Sigmoid colon (tissue), 7 donors: Measurements from ENCODE around the gene CGB2. TPM values are rescaled to one million over a fixed set of nuclear protein-coding genes. Genes with fewer than 3 reads are reported as not detected.
A peak's percentile ranks its signal among the peaks of the same experiment; 100 is the strongest.
"Not testable (repeated sequence)": the region's sequence is repeated elsewhere in the genome, so short reads cannot be mapped to it uniquely, and the experiment has no call there.

ENCODE experiments used
- DNase-seq: peaks from one replicate; pipeline ENCODE4 v3.0.0-alpha.2; 2019
- H3K27ac ChIP-seq, 4 donors: fragments of 200-600 bp; sonication (generic); one replicate each; pipeline ENCODE4 v1.5.1; 2016 to 2019; ENCODE audit warnings: mild to moderate bottlenecking in 1 of 4
- H3K27me3 ChIP-seq, 3 donors: fragments of 200-600 bp; sonication (generic); one replicate each; pipeline ENCODE4 v1.5.1; 2019; ENCODE audit warnings: mild to moderate bottlenecking in 1 of 3
- H3K36me3 ChIP-seq, 4 donors: fragments of 200-600 bp; sonication (generic); one replicate each; pipeline ENCODE4 v1.5.1; 2016 to 2019
- H3K4me1 ChIP-seq, 4 donors: fragments of 200-600 bp; sonication (generic); one replicate each; pipeline ENCODE4 v1.5.1; 2017 to 2019
- H3K4me3 ChIP-seq, 4 donors: fragments of 200-600 bp; sonication (generic); one replicate each; pipeline ENCODE4 v1.5.1; 2017 to 2019; ENCODE audit warnings: mild to moderate bottlenecking in 2 of 4, moderate library complexity in 1 of 4
- H3K9me3 ChIP-seq, 4 donors: fragments of 200-600 bp in 3 of 4; sonication (generic) in 3 of 4; one replicate each; pipeline versions ENCODE4 v1.5.1 to v1.6.1; 2013 to 2019
- EP300 ChIP-seq, 4 donors: sonication (generic); formaldehyde crosslinking; IDR thresholded peaks; one replicate each; pipeline ENCODE4 v1.6.1; 2017; ENCODE audit warnings: antibody characterized with exemption in 4 of 4
- POLR2A ChIP-seq, 2 donors: fragments of 450-650 bp; IDR thresholded peaks; one replicate each; pipeline ENCODE4 v1.6.1; 2016; ENCODE audit warnings: antibody characterized with exemption in 2 of 2, mild to moderate bottlenecking in 2 of 2, moderate library complexity in 2 of 2
- POLR2AphosphoS5 ChIP-seq, 4 donors: sonication (generic); formaldehyde crosslinking; IDR thresholded peaks; one replicate each; pipeline ENCODE4 v1.6.1; 2017; ENCODE audit warnings: antibody characterized with exemption in 4 of 4
- WGBS, 2 donors: extraction: QIAGEN DNeasy Blood & Tissue Kit; methylation state at CpG; one replicate each; pipeline ENCODE4 v1.1.7; 2013; 5-methylcytosine and 5-hydroxymethylcytosine counted together
- intact Hi-C: fragments of 100-400 bp; cut with DNase I; formaldehyde crosslinking; loops from one replicate; pipeline ENCODE4 v1.15.1; 2023
- polyA plus RNA-seq, 3 donors: library from polyadenylated mRNA; stranded (reverse); fragments of 200-250 nt; gene quantifications; one replicate each; pipeline ENCODE4 v1.2.3, GENCODE V29; 2013
- total RNA-seq, 4 donors: library from RNA; depleted of rRNA; stranded (reverse); fragments of >200 nt; gene quantifications; one replicate each; pipeline ENCODE4 v1.1.0, GENCODE V29; 2016
- TF ChIP-seq, protein P1 (sequence below), 4 experiments: fragments of 450-650 bp in 3 of 4; fragments of 200-600 bp in 1 of 4; IDR thresholded peaks; one replicate each; pipeline ENCODE4 v1.5.1; 2016 to 2019; ENCODE audit warnings: antibody characterized with exemption in 4 of 4, mild to moderate bottlenecking in 3 of 4, moderate library complexity in 2 of 4
- donor health status: healthy with polysubstance abuse.
- donor health status: Bipolar disorder and iron deficiency.
- donor health status: healthy.

CGB2 gene
- total and polyA plus RNA-seq, 7 donors = 3.0 TPM; not detected in 6

DNA sequence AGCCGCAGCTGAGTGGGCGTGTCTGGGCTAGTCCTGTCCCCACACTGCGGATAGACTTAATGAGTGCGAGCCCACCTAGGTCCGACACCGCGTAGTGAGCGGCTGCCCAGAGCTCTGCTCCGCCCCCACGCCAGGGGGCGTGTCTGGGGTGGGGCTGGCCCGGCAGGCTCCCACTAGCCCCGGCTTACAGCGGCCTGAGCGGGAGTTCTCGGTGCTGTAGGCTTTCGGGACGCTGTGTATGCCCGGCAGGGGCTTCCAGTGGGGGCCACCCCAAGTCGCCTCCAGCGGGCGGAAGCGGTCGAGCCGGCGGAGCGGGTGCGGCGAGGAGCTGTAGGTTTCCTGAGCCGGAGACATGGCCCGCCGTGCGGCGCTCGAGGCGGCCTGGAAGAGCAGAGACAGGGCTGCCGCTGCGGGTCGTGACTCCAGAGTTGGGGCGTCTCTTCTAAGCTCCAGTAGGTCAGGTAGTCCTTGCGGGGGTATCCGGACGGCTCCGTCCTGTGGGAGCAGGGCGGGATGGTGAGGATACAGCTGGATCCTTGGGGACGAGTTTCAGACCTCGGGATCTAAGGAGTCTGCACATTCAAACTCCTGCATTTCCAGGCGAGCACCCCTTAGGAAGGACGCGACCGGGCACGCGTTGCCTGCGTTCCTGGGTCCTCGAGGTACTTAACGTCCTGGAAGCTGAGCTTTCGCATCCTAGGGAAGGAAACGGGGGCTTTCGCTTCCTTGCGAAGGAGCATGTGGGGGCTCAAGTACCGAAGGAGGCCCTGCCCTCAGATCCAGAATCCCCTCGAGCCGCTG is 24.6 kb downstream of the CGB2 start:
- Histone ChIP-seq H3K27me3 (peaks cover 18 to 33% (median 23%) of the 10 kb centered on the region in 3 donors), H3K36me3 (no peaks in the 10 kb centered on the region), H3K4me3 (peak overlapping the region; percentile 29 to 54 (median 48)), H3K4me1 (peaks cover 0 to 25% (median 21%) of the 10 kb centered on the region in 4 donors), H3K9me3 (no peaks in the 10 kb centered on the region), H3K27ac (no peak overlapping the region)
- no peak for TF ChIP-seq POLR2A (IDR thresholded peaks at IDR 0.05)
- TF ChIP-seq, protein P1, sequence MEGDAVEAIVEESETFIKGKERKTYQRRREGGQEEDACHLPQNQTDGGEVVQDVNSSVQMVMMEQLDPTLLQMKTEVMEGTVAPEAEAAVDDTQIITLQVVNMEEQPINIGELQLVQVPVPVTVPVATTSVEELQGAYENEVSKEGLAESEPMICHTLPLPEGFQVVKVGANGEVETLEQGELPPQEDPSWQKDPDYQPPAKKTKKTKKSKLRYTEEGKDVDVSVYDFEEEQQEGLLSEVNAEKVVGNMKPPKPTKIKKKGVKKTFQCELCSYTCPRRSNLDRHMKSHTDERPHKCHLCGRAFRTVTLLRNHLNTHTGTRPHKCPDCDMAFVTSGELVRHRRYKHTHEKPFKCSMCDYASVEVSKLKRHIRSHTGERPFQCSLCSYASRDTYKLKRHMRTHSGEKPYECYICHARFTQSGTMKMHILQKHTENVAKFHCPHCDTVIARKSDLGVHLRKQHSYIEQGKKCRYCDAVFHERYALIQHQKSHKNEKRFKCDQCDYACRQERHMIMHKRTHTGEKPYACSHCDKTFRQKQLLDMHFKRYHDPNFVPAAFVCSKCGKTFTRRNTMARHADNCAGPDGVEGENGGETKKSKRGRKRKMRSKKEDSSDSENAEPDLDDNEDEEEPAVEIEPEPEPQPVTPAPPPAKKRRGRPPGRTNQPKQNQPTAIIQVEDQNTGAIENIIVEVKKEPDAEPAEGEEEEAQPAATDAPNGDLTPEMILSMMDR (IDR thresholded peaks at IDR 0.05) = peak in 2 of 4 experiments; percentile 27 to 29
- intact Hi-C loops = no loop called here
- DNase-seq = no peak
- 1% methylated on average over 63 of the region's 63 CpGs for WGBS, 2 donors

DNA sequence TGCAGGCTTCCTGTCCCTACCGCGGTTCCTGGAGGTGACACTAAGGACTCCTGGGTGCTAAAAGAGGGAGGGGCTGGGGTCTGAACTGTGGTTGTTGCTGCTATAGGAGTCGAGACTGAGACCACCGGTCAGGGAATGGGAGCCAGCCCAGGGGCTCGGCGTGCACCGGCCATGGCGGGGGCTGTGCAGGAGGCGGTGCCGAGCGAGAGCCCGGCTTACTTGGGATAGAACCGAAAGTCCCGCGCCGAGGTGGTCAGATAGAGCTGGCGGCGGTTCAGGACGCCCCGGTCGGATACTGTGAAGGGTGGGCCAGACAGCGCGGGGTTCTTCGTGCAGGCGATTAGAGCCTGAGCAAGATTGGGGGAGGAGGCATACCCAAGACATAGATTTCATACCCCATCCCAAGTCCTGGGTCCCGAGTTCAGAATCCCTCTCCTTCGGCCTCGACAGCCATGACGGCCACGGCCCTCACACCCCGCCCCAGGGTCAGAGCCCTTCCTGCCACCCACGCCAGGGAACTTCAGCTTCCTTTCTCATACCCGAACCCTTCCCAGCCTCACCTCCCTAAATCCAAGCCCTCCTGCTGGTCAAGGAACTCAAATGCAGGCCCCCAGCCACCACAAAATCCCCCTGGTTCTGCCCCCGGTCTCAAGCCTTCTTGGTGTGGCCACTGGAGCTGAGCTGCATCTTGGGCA is 25.4 kb downstream of the CGB2 start:
- DNase-seq, intact Hi-C loops, H3K9me3 ChIP-seq, H3K36me3 ChIP-seq, H3K27ac ChIP-seq: not testable (repeated sequence)
- Histone ChIP-seq H3K4me3 (peak overlapping the region; percentile 29 to 54 (median 48)), H3K4me1 (peaks cover 0 to 25% (median 21%) of the 10 kb centered on the region in 4 donors), H3K27me3 (peaks cover 18 to 40% (median 23%) of the 10 kb centered on the region in 3 donors)
- 3 to 5% methylated on average over 34 of the region's 34 CpGs for WGBS, 2 donors

DNA sequence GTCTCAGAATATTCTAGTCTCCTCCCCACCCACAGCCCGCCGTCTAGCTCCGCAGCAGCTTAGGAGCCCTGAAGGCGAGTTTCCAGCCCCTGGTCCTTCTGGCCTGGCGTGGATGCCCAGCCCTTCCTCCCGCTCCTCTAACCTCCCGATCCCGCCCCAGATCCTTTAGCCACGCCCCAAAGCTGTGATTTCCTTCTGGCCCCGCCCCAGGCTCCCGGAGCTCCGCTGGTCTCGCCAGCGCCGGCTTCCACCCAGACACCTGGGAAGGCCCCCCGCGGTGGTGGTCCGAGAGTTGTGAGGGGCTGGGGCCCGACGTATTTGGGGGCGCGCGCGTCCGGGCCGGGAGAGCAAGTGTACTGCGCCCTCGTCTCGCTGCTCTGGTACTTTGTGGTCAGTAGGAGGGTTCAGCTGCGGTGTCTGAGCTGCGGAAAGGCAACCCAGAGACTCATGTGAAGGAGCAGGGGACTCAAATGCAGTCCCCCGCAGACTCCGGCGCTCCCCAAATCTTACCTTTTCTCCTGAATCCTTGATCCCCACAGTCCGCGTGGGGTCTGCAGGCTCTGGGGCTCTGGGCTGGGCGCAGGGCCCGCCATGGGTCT is 26.0 kb downstream of the CGB2 start, which contains the start of gene CGB7:
Gene CGB7 (minus strand): TSS at position 114 of the 599 bp plus-strand sequence. CDS start 2,374 bp downstream, outside the sequence.
- DNase-seq = peak; percentile 79
- Histone ChIP-seq H3K9me3 (no peaks in the 10 kb centered on the region), H3K36me3 (no peaks in the 10 kb centered on the region), H3K27me3 (peaks cover 18 to 47% (median 24%) of the 10 kb centered on the region in 3 donors), H3K27ac (no peak within 1 kb of the TSS), H3K4me3 (peak within 1 kb of the TSS; percentile 29 to 54 (median 48)), H3K4me1 (peaks cover 0 to 25% (median 21%) of the 10 kb centered on the region in 4 donors)
- intact Hi-C loops = no loop called here
- 4 to 6% methylated on average over 38 of the region's 38 CpGs for WGBS, 2 donors
- TF ChIP-seq, protein P1 (IDR thresholded peaks at IDR 0.05) = no peak
- no peak for TF ChIP-seq POLR2AphosphoS5 (IDR thresholded peaks at IDR 0.05)
- TF ChIP-seq EP300 (IDR thresholded peaks at IDR 0.05) = no peak
- TF ChIP-seq POLR2A (IDR thresholded peaks at IDR 0.05) = no peak

DNA sequence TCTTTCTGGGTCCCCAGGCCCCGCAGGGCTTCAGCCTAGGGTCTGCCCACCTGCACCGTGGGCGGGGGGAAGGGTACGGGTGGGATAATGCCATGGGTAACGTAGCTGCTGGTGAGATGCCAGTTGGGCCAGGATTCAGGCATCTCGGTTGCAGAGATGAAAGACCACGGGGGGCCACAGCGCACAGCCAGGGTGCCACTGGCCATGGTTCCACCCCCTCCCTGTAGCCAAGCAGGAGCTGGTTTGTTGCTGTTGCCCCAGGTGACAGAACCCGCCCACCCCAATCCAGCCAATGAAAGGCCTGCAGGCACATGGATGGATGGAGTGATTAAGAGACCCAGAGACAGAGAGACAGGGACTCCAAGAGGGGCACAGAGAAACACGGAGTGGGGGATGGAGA is 26.9 kb downstream of the CGB2 start:
- no peak for TF ChIP-seq POLR2AphosphoS5 (IDR thresholded peaks at IDR 0.05)
- TF ChIP-seq, protein P1 (IDR thresholded peaks at IDR 0.05) = no peak
- no peak for TF ChIP-seq POLR2A (IDR thresholded peaks at IDR 0.05)
- H3K27me3 ChIP-seq = peaks cover 18 to 55% (median 31%) of the 10 kb centered on the region in 3 donors
- no peak for DNase-seq
- H3K4me1 ChIP-seq = peaks cover 0 to 25% (median 21%) of the 10 kb centered on the region in 4 donors
- 41 to 43% methylated on average over 10 of the region's 10 CpGs for WGBS, 2 donors
- no peaks in the 10 kb centered on the region for H3K9me3 ChIP-seq
- intact Hi-C loops = no loop called here
- H3K4me3 ChIP-seq = no peak overlapping the region
- H3K27ac ChIP-seq = no peak overlapping the region
- no peaks in the 10 kb centered on the region for H3K36me3 ChIP-seq

DNA sequence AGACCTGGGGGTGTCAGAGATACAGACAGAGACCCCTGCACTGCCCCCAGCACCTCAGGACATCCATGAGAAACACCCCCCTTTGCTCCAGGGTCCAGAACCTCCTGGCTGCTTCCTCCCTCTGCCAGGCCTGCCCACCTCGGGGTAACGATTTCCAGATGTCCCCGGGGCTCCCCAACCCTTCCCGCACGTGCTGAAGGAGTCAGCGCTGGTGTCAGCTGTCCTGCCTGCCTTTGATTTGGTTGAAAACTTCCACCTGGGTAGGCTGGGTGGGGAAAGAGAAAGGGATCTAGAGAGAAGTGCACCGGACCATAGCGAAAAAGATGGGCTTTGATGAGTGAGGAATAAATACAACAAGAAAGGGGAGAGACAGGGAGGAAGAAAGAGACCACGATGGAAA is 27.4 kb downstream of the CGB2 start:
- Histone ChIP-seq H3K36me3 (no peaks in the 10 kb centered on the region), H3K27me3 (peaks cover 18 to 60% (median 36%) of the 10 kb centered on the region in 3 donors), H3K9me3 (no peaks in the 10 kb centered on the region), H3K27ac (no peak overlapping the region), H3K4me3 (no peak overlapping the region), H3K4me1 (peaks cover 0 to 25% (median 21%) of the 10 kb centered on the region in 4 donors)
- WGBS, 2 donors = 56 to 60% methylated on average over 9 of the region's 9 CpGs
- intact Hi-C loops = no loop called here
- DNase-seq = no peak
- TF ChIP-seq POLR2A (IDR thresholded peaks at IDR 0.05) = no peak
- TF ChIP-seq, protein P1 (IDR thresholded peaks at IDR 0.05) = no peak
- TF ChIP-seq POLR2AphosphoS5 (IDR thresholded peaks at IDR 0.05) = no peak
- no peak for TF ChIP-seq EP300 (IDR thresholded peaks at IDR 0.05)
